Ascending aorta (tissue), 2 donors: ENCODE measurements around the gene NAV2. TPM values are rescaled to one million over a fixed set of nuclear protein-coding genes. Genes with fewer than 3 reads are reported as not detected.
"Not testable (repeated sequence)": the region's sequence is repeated elsewhere in the genome, so short reads cannot be mapped to it uniquely, and the experiment has no call there.

Source experiments
- DNase-seq, 2 donors: peaks; one replicate each; pipeline ENCODE4 v3.0.0-alpha.2; 2019; ENCODE audit warnings: low spot score in 2 of 2
- H3K27ac ChIP-seq, 2 donors: fragments of 200-600 bp; sonication (generic); one replicate each; pipeline ENCODE4 v1.5.1; 2016 to 2017; ENCODE audit warnings: mild to moderate bottlenecking in 1 of 2
- H3K27me3 ChIP-seq: fragments of 200-600 bp; sonication (generic); one replicate; pipeline ENCODE4 v1.5.1; 2017
- H3K36me3 ChIP-seq, 2 donors: fragments of 200-600 bp; sonication (generic); one replicate each; pipeline ENCODE4 v1.5.1; 2016
- H3K4me1 ChIP-seq, 2 donors: fragments of 200-600 bp; sonication (generic); one replicate each; pipeline ENCODE4 v1.5.1; 2016 to 2017; ENCODE audit warnings: mild to moderate bottlenecking in 1 of 2
- H3K4me3 ChIP-seq, 2 donors: fragments of 200-600 bp; sonication (generic); one replicate each; pipeline ENCODE4 v1.5.1; 2016 to 2017; ENCODE audit warnings: mild to moderate bottlenecking in 1 of 2
- H3K9me3 ChIP-seq, 2 donors: fragments of 200-600 bp; sonication (generic); one replicate each; pipeline ENCODE4 v1.5.1; 2016
- CTCF ChIP-seq, 3 experiments: fragments of 200-600 bp in 2 of 3; fragments of 450-650 bp in 1 of 3; sonication (generic) in 2 of 3; IDR thresholded peaks; one replicate each; pipeline ENCODE4 v1.5.1; 2016 to 2019; ENCODE audit warnings: antibody characterized with exemption in 3 of 3, mild to moderate bottlenecking in 1 of 3, moderate library complexity in 1 of 3
- intact Hi-C: fragments of 100-400 bp; cut with DNase I; formaldehyde crosslinking; loops from one replicate; pipeline ENCODE4 v1.15.1; 2023
- total RNA-seq: library from RNA; depleted of rRNA; stranded (reverse); fragments of >200 nt; gene quantifications from one replicate; pipeline ENCODE4 v1.1.0, GENCODE V29; 2016

NAV2 gene
- total RNA-seq, 1 donor from 2014 or later, result 62.6 TPM

GRCh38 chr11:19956228-19956627 is 243.6 kb downstream of the NAV2 start:
- Histone ChIP-seq H3K36me3 (peaks cover 4 to 20% of the 10 kb centered on the region in 2 donors), H3K4me1 (peaks cover 22 to 66% of the 10 kb centered on the region in 2 donors)
- intact Hi-C loops, result no loop called here

GRCh38 chr11:19957294-19957943 is 244.8 kb downstream of the NAV2 start:
- intact Hi-C loops, result no loop called here
- Histone ChIP-seq H3K36me3 (peaks cover 4 to 15% of the 10 kb centered on the region in 2 donors), H3K27me3 (no peaks in the 10 kb centered on the region), H3K4me1 (peaks cover 14 to 58% of the 10 kb centered on the region in 2 donors), H3K27ac (peak overlapping the region in 1 of 2 donors; percentile 55), H3K9me3 (no peaks in the 10 kb centered on the region), H3K4me3 (no peak overlapping the region)
- TF ChIP-seq CTCF (IDR thresholded peaks at IDR 0.05), result no peak
- no peak for DNase-seq

More at GRCh38 chr11:19956228-19956627, 243.6 kb downstream of the NAV2 start:
- peak overlapping the region in 1 of 2 donors; percentile 55 for H3K27ac ChIP-seq
- H3K4me3 ChIP-seq, result no peak overlapping the region
- no peaks in the 10 kb centered on the region for H3K27me3 ChIP-seq
- no peak for TF ChIP-seq CTCF (IDR thresholded peaks at IDR 0.05)
- DNase-seq, result no peak
- no peaks in the 10 kb centered on the region for H3K9me3 ChIP-seq

- DNase-seq, result no peak
- H3K27me3 ChIP-seq, result no peaks in the 10 kb centered on the region
- peaks cover 7 to 17% of the 10 kb centered on the region in 2 donors for H3K36me3 ChIP-seq
- H3K4me1 ChIP-seq, result peaks cover 14 to 57% of the 10 kb centered on the region in 2 donors
- intact Hi-C loops, result no loop called here
- no peak overlapping the region for H3K4me3 ChIP-seq
- TF ChIP-seq CTCF (IDR thresholded peaks at IDR 0.05), result no peak
- no peaks in the 10 kb centered on the region for H3K9me3 ChIP-seq
- H3K27ac ChIP-seq, result peak overlapping the region; percentile 4 to 55
Observed at GRCh38 chr11:19958204-19958603, 245.6 kb downstream of the NAV2 start.

GRCh38 chr11:19959210-19959609 is 246.6 kb downstream of the NAV2 start:
- intact Hi-C loops, result no loop called here
- Histone ChIP-seq H3K27me3 (no peaks in the 10 kb centered on the region), H3K4me3 (no peak overlapping the region), H3K36me3 (peaks cover 13 to 25% of the 10 kb centered on the region in 2 donors), H3K4me1 (peaks cover 10 to 50% of the 10 kb centered on the region in 2 donors), H3K9me3 (no peaks in the 10 kb centered on the region), H3K27ac (peak overlapping the region in 1 of 2 donors; percentile 63)
- DNase-seq, result no peak
- no peak for TF ChIP-seq CTCF (IDR thresholded peaks at IDR 0.05)

- H3K27ac ChIP-seq, result peak overlapping the region in 1 of 2 donors; percentile 63
- no peak overlapping the region for H3K4me3 ChIP-seq
- intact Hi-C loops, result no loop called here
- peaks cover 15 to 25% of the 10 kb centered on the region in 2 donors for H3K36me3 ChIP-seq
- no peak for TF ChIP-seq CTCF (IDR thresholded peaks at IDR 0.05)
- H3K4me1 ChIP-seq, result peaks cover 10 to 45% of the 10 kb centered on the region in 2 donors
- DNase-seq, result no peak
- H3K9me3 ChIP-seq, result no peaks in the 10 kb centered on the region
- no peaks in the 10 kb centered on the region for H3K27me3 ChIP-seq
Observed at GRCh38 chr11:19959648-19960059, 247.0 kb downstream of the NAV2 start.

- intact Hi-C loops, H3K4me3 ChIP-seq, H3K27me3 ChIP-seq, DNase-seq, H3K9me3 ChIP-seq: not testable (repeated sequence)
- H3K27ac ChIP-seq, result peak overlapping the region in 1 of 2 donors; percentile 63
- peaks cover 15 to 30% of the 10 kb centered on the region in 2 donors for H3K36me3 ChIP-seq
- peaks cover 10 to 40% of the 10 kb centered on the region in 2 donors for H3K4me1 ChIP-seq
Observed at GRCh38 chr11:19960410-19960809, 247.8 kb downstream of the NAV2 start.
